OCI-LY1 (cell line): ENCODE measurements around the gene TMTC3.
"Not testable (repeated sequence)": the region's sequence is repeated elsewhere in the genome, so short reads cannot be mapped to it uniquely, and the experiment has no call there.

Source experiments
- H2AFZ ChIP-seq: fragments of 200-600 bp; sonication (generic), shearing (Covaris generic); 2 replicates; pipeline ENCODE4 v1.6.0; 2014; ENCODE audit warnings: antibody characterized with exemption, mild to moderate bottlenecking, low read length
- H3F3A ChIP-seq: fragments of 200-600 bp; sonication (generic), shearing (Covaris generic); 2 replicates; pipeline ENCODE4 v1.6.0; 2014; ENCODE audit warnings: mild to moderate bottlenecking, antibody characterized with exemption, low read length, moderate library complexity; ENCODE audit not compliant: insufficient read depth
- H3K27ac ChIP-seq: fragments of 200-600 bp; sonication (generic); 2 replicates; pipeline ENCODE4 v1.5.1; 2014; ENCODE audit warnings: low read length, mixed run types, mild to moderate bottlenecking, low read depth; ENCODE audit not compliant: poor library complexity, severe bottlenecking
- H3K27me3 ChIP-seq: fragments of 200-600 bp; sonication (generic); 2 replicates; pipeline ENCODE4 v1.6.0; 2014; ENCODE audit warnings: antibody characterized with exemption, mild to moderate bottlenecking, low read length, moderate library complexity; ENCODE audit not compliant: insufficient read depth
- H3K36me3 ChIP-seq: fragments of 200-600 bp; sonication (generic); 2 replicates; pipeline ENCODE4 v1.6.1; 2014; ENCODE audit warnings: mild to moderate bottlenecking, antibody characterized with exemption, low read length, moderate library complexity, mixed read lengths; ENCODE audit not compliant: insufficient read depth
- H3K4me1 ChIP-seq: fragments of 200-600 bp; sonication (generic); 2 replicates; pipeline ENCODE4 v1.5.1; 2014; ENCODE audit warnings: mild to moderate bottlenecking, low read length, moderate library complexity; ENCODE audit not compliant: insufficient read depth, severe bottlenecking
- H3K4me2 ChIP-seq: fragments of 200-600 bp; sonication (generic), shearing (Covaris generic); 2 replicates; pipeline ENCODE4 v1.6.1; 2014; ENCODE audit warnings: low read length
- H3K4me3 ChIP-seq: fragments of 200-600 bp; sonication (generic); 2 replicates; pipeline ENCODE4 v1.5.1; 2014; ENCODE audit warnings: low read length, low read depth, mild to moderate bottlenecking, mixed read lengths; ENCODE audit not compliant: poor library complexity, severe bottlenecking
- H3K79me2 ChIP-seq: fragments of 200-600 bp; shearing (Covaris generic); 2 replicates; pipeline ENCODE4 v1.6.1; 2016; ENCODE audit warnings: mixed run types, low read length, mixed read lengths; ENCODE audit not compliant: insufficient read depth
- H3K9ac ChIP-seq: fragments of 200-600 bp; sonication (generic), shearing (Covaris generic); 2 replicates; pipeline ENCODE4 v1.6.1; 2014; ENCODE audit warnings: mild to moderate bottlenecking, low read length, mixed read lengths
- H3K9me2 ChIP-seq: fragments of 200-600 bp; sonication (generic), shearing (Covaris generic); 2 replicates; pipeline ENCODE4 v1.6.1; 2014; ENCODE audit warnings: low read depth, mild to moderate bottlenecking, low read length, mixed read lengths
- H3K9me3 ChIP-seq: fragments of 200-600 bp; shearing (Covaris generic); 2 replicates; pipeline ENCODE4 v1.6.1; 2014; ENCODE audit warnings: low read length, mixed read lengths
- H4K20me1 ChIP-seq: fragments of 200-600 bp; sonication (generic), shearing (Covaris generic); 2 replicates; pipeline ENCODE4 v1.6.0; 2016; ENCODE audit warnings: mild to moderate bottlenecking, low read length; ENCODE audit not compliant: insufficient read depth
- CTCF ChIP-seq: fragments of 200-600 bp; sonication (generic), shearing (Covaris generic); IDR thresholded peaks from 2 replicates; pipeline ENCODE4 v1.5.1; 2017; ENCODE audit warnings: mild to moderate bottlenecking, antibody characterized with exemption, low read length, moderate library complexity, mixed read lengths
- EZH2 ChIP-seq: fragments of 200-600 bp; sonication (generic), shearing (Covaris generic); IDR thresholded peaks from 2 replicates; pipeline ENCODE4 v1.8.0; 2017; ENCODE audit warnings: borderline replicate concordance, mixed run types, mild to moderate bottlenecking, antibody characterized with exemption, low read length, moderate library complexity, mixed read lengths

The TMTC3 gene

DNA sequence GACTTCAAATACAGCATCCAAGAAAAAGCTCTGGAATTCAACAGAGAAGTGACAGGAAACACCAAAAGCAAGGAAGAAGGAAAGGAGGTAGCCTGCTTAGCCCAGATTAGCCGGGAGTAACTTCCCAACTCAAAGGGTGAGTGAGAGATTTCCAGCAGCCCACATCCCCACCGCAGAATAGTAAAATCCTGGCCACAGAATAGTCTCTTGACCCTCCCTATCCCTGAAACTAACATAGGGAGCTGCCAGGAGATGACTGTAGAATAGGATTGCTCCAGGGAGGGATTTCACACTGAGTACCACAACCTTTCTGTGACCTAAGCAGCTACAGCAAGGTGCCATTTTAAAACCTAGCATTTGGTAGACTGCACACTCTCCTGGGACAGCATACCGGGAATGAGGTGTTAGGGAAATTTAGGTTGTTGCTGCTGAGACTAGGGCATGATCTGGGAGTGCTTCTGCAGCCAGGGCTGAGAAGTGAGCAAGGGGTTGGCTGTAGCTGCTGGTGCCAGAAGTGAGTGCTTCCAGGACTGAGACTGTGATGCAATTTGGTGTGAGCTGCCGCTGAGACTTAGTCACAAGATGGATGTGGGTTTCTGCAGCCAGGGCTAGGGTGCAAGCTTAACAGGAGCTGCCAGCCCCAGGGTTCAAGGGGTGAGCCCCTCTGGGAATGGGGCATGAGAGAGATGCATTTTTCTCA, 66.0 kb downstream of the TMTC3 start:
- no peak overlapping the region for H3K9ac ChIP-seq
- no peak overlapping the region for H3K4me2 ChIP-seq
- H3K4me3 ChIP-seq = no peak overlapping the region
- H3K9me2 ChIP-seq = no peaks in the 10 kb centered on the region
- H3K27me3 ChIP-seq = no peaks in the 10 kb centered on the region
- no peaks in the 10 kb centered on the region for H3K9me3 ChIP-seq
- no peaks in the 10 kb centered on the region for H3K36me3 ChIP-seq
- TF ChIP-seq EZH2 = no peak
- no peak for TF ChIP-seq CTCF
- no peaks in the 10 kb centered on the region for H4K20me1 ChIP-seq
- H3K79me2 ChIP-seq = no peaks in the 10 kb centered on the region
- no peak overlapping the region for H2AFZ ChIP-seq
- H3F3A ChIP-seq = no peaks in the 10 kb centered on the region
- no peak overlapping the region for H3K27ac ChIP-seq
- no peaks in the 10 kb centered on the region for H3K4me1 ChIP-seq

GRCh38 chr12:88208661-88209060, 66.6 kb downstream of the TMTC3 start:
- Histone ChIP-seq H3K79me2 (no peaks in the 10 kb centered on the region), H3K9ac (no peak overlapping the region), H3K27me3 (no peaks in the 10 kb centered on the region), H4K20me1 (no peaks in the 10 kb centered on the region), H3K36me3 (no peaks in the 10 kb centered on the region), H3K9me2 (no peaks in the 10 kb centered on the region), H3K4me3 (no peak overlapping the region), H3K4me1 (no peaks in the 10 kb centered on the region), H3F3A (no peaks in the 10 kb centered on the region), H2AFZ (no peak overlapping the region), H3K9me3 (no peaks in the 10 kb centered on the region), H3K4me2 (no peak overlapping the region), H3K27ac (no peak overlapping the region)
- TF ChIP-seq CTCF = no peak
- TF ChIP-seq EZH2 = no peak

GRCh38 chr12:88210311-88210710, 68.2 kb downstream of the TMTC3 start:
- H3K4me1 ChIP-seq, H3K4me3 ChIP-seq: not testable (repeated sequence)

GRCh38 chr12:88218293-88218692, 76.2 kb downstream of the TMTC3 start:
- Histone ChIP-seq H3K27me3 (no peaks in the 10 kb centered on the region), H3K9me3 (0 out of 2 replicates have a peak, but pooled peaks cover 4% of the 10 kb centered on the region), H3K27ac (no peak overlapping the region), H3K4me3 (no peak overlapping the region), H3K36me3 (no peaks in the 10 kb centered on the region), H3F3A (no peaks in the 10 kb centered on the region), H3K9ac (no peak overlapping the region), H2AFZ (no peak overlapping the region), H3K9me2 (no peaks in the 10 kb centered on the region), H3K4me1 (no peaks in the 10 kb centered on the region), H3K4me2 (no peak overlapping the region), H4K20me1 (no peaks in the 10 kb centered on the region), H3K79me2 (no peaks in the 10 kb centered on the region)
- no peak for TF ChIP-seq CTCF
- no peak for TF ChIP-seq EZH2

More at GRCh38 chr12:88210311-88210710, 68.2 kb downstream of the TMTC3 start:
- H3K27ac ChIP-seq, H3K9me2 ChIP-seq, H3K27me3 ChIP-seq, H3K9ac ChIP-seq, H3F3A ChIP-seq, H3K4me2 ChIP-seq, H3K79me2 ChIP-seq, H4K20me1 ChIP-seq, H2AFZ ChIP-seq, H3K36me3 ChIP-seq, H3K9me3 ChIP-seq: not testable (repeated sequence)
